Muscle layer of colon (tissue), 2 donors: ENCODE data around the gene APOC3.
"Not testable (repeated sequence)": the region's sequence is repeated elsewhere in the genome, so short reads cannot be mapped to it uniquely, and the experiment has no call there.

Source experiments
- H3K27ac ChIP-seq: one replicate; pipeline ENCODE4 v1.7.0; 2013; ENCODE audit warnings: low read depth, mild to moderate bottlenecking, low read length, moderate library complexity
- H3K27me3 ChIP-seq, 2 donors: one replicate each; pipeline ENCODE4 v1.7.0; 2013; ENCODE audit warnings: low read length in 2 of 2, mild to moderate bottlenecking in 2 of 2; ENCODE audit not compliant: insufficient read depth in 2 of 2, control insufficient read depth in 1 of 2
- H3K36me3 ChIP-seq: one replicate; pipeline ENCODE4 v1.7.0; 2013; ENCODE audit warnings: mild to moderate bottlenecking, low read length; ENCODE audit not compliant: insufficient read depth
- H3K4me1 ChIP-seq: one replicate; pipeline ENCODE4 v1.7.0; 2013; ENCODE audit warnings: mild to moderate bottlenecking, low read length; ENCODE audit not compliant: insufficient read depth
- H3K4me3 ChIP-seq, 2 donors: one replicate each; pipeline ENCODE4 v1.7.0; 2013; ENCODE audit warnings: low read length in 2 of 2, low read depth in 1 of 2, mild to moderate bottlenecking in 1 of 2, moderate library complexity in 1 of 2
- H3K9ac ChIP-seq: one replicate; pipeline ENCODE4 v1.7.0; 2013; ENCODE audit warnings: low read length
- H3K9me3 ChIP-seq: one replicate; pipeline ENCODE4 v1.7.0; 2013; ENCODE audit warnings: mild to moderate bottlenecking, low read length
- donor health status: abdominal sarcoma.
- donor health status: Adenocarcinoma of cecum.

Gene APOC3

DNA sequence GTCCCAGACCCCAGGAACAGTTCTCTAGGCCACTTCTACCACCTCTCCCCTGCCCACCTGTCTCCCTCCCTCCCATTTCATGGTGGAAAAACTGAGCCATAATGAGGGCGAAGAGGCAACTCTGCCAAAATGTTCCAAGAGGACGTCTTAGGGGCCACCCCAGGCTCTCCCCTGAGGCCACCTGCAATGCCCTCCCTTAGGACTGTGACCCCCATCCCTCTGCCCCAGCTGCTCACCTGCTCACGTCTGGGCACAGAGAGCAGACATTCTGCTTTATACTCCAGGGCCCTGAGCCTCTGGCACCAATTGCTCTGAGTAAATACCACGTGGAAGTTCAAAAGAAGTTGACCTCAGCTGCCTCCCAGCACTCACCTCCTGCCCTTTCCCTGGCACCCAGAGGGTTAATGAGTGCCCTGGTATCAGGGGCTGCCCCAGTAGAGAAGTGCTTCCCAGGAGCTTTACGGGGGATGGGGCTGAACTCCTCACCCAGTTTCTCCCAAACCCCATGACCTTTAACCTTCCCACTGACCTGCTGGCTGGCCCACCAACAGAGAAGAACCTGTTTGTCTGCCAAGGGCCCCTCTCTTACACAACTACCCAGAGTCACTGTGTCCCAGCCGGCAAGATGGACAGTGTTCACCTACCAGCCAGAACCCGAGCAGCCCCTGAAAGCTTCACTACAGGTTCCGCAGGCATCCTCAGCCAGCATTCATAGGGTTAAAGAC is 37.4 kb upstream of the APOC3 start:
- Histone ChIP-seq H3K27me3 (no peaks in the 10 kb centered on the region), H3K4me1 (peaks cover 8% of the 10 kb centered on the region), H3K9ac (no peak overlapping the region), H3K9me3 (no peaks in the 10 kb centered on the region), H3K27ac (no peak overlapping the region), H3K36me3 (no peaks in the 10 kb centered on the region), H3K4me3 (no peak overlapping the region)

DNA sequence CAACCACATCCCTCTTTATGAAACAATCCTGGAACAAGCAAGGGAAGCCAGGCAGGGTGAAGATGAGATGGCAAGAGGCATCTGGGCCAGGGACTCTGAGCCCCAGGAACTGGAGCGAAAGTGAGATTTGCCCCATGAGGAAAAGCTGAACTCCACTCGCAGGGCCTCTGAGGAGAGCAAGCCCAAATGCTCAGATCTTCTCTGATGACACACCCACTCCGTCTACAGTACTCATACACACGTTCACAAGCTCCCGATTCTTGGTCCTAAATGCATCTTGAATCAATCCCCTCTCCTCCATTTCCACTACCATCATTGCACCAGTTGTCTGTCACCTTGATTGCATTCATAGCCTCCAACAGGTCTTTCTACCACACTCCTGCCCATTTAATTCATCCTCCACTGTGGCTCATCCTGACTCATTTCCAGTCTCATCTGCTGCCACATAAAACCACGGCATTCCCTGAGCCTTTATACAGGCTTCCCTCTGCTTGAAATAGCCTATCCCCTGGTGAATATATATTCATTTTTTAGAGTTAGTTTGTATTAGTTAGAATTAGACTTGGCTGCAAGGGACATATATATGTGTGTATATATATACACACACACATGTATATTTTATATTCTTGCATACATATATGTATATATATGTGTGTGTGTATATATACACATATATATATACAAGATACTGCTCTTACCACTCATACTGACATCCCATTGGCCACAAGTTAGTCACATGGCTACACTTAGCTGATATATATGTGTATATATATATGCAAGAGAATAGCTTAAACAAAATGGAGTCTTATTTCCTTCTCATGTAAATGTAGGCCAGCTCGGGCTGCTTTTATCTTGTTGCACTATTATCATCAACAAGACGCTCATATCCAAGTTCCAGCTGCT is 36.6 kb upstream of the APOC3 start:
- Histone ChIP-seq H3K9ac (no peak overlapping the region), H3K4me3 (no peak overlapping the region), H3K9me3 (no peaks in the 10 kb centered on the region), H3K27ac (no peak overlapping the region), H3K4me1 (peaks cover 7% of the 10 kb centered on the region), H3K36me3 (no peaks in the 10 kb centered on the region), H3K27me3 (no peaks in the 10 kb centered on the region)

DNA sequence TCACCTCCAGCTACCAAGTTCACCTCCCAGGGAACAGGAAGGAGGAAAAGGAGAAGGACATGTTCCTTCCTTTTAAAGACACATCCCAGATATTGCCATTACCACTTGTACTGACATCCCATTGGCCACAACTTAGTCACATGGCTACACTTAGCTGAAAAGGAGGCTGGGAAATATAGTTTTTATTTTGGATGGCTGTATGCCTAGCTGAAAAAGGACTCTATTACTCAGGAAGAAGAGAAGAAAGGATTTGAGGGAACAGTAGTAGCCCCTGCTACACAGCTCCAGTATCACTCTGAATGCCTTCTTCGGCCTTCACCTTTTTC is 36.0 kb upstream of the APOC3 start:
- H3K9ac ChIP-seq, result no peak overlapping the region
- H3K4me3 ChIP-seq, result no peak overlapping the region
- H3K4me1 ChIP-seq, result peaks cover under 1% of the 10 kb centered on the region
- no peak overlapping the region for H3K27ac ChIP-seq
- no peaks in the 10 kb centered on the region for H3K9me3 ChIP-seq
- H3K27me3 ChIP-seq, result no peaks in the 10 kb centered on the region
- H3K36me3 ChIP-seq, result no peaks in the 10 kb centered on the region

DNA sequence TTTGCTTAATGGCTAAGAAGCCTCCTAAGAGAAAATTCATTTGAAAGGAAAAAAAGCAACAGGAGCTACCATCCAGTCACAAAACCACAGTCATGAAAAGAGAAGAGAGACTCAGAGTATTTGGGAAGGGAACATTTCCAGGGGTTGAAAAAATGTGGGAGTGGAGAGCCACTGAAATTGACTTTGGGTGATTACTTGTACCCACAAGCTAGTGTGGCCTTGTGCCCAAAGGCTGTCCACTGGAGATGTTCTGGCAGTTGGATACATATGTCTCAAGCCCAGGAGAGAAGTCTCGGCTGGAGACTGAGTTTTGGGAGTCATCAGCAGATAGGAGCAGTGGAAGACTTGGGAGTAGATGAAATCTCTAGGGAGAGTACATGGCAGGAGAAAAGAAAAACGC is 34.9 kb upstream of the APOC3 start:
- H3K9me3 ChIP-seq, result no peaks in the 10 kb centered on the region
- H3K36me3 ChIP-seq, result no peaks in the 10 kb centered on the region
- H3K4me3 ChIP-seq, result no peak overlapping the region
- no peaks in the 10 kb centered on the region for H3K27me3 ChIP-seq
- H3K27ac ChIP-seq, result no peak overlapping the region
- H3K9ac ChIP-seq, result no peak overlapping the region
- H3K4me1 ChIP-seq, result no peaks in the 10 kb centered on the region

DNA sequence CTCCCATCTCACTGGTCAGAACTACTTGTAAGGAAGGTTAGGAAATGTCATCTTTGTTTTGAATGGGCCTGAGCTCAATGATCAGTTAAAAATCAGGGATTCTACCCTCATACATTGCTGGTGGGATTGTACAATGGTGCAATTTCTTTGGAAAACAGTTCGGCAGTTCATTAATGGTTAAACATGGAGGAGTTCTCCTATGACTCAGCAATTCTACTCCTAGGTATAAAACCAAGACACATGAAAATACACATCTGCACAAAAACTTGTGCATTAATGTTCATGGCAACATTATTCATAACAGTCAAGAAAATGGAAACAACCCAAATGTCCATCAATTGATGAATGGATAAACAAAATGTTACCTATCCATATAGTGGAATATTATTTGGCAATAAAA is 33.2 kb upstream of the APOC3 start:
- no peak overlapping the region for H3K9ac ChIP-seq
- H3K4me1 ChIP-seq, result no peaks in the 10 kb centered on the region
- no peaks in the 10 kb centered on the region for H3K36me3 ChIP-seq
- no peak overlapping the region for H3K4me3 ChIP-seq
- H3K27ac ChIP-seq, result no peak overlapping the region
- no peaks in the 10 kb centered on the region for H3K27me3 ChIP-seq
- no peaks in the 10 kb centered on the region for H3K9me3 ChIP-seq

DNA sequence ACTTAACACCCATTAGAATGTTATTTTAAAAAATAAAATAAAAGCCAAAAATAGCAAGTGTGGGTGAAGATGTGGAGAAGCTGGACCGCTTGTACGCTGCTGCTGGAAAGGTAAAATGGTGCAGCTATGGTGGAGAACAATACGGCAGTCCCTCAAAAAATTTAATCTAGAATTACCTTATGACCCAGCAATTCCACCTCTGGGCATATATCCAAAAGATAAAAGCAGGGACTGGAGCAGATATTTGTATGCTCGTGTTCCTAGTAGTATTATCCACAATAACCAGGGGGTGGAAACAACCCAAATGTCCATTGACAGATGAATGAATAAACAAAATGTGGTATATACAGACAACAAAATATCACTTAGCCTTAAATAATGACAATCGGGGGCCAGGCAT is 31.9 kb upstream of the APOC3 start:
- H3K9me3 ChIP-seq, result no peaks in the 10 kb centered on the region
- no peak overlapping the region for H3K4me3 ChIP-seq
- H3K9ac ChIP-seq, result no peak overlapping the region
- H3K27ac ChIP-seq, result no peak overlapping the region
- H3K36me3 ChIP-seq, result no peaks in the 10 kb centered on the region
- no peaks in the 10 kb centered on the region for H3K4me1 ChIP-seq
- no peaks in the 10 kb centered on the region for H3K27me3 ChIP-seq

DNA sequence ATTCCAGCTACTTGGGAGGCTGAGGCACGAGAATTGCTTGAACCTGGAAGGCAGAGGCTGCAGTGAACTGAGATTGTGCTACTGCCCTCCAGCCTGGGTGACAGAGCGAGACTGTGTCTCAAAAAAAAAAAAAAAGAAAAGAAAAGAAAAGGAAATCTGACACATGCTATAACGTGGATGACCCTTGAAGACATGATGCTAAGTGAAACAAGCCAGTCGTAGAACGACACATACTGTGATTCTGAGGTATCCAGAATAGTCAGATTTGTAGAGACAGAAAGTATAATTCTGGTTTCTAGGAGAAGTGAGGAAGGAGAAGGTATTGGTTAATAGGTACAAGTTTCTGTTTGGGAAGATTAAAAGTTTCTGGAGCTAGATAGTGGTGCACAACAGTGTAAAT is 31.3 kb upstream of the APOC3 start:
- Histone ChIP-seq H3K27me3 (no peaks in the 10 kb centered on the region), H3K9me3 (no peaks in the 10 kb centered on the region), H3K4me3 (no peak overlapping the region), H3K9ac (no peak overlapping the region), H3K4me1 (no peaks in the 10 kb centered on the region), H3K27ac (no peak overlapping the region), H3K36me3 (no peaks in the 10 kb centered on the region)

DNA sequence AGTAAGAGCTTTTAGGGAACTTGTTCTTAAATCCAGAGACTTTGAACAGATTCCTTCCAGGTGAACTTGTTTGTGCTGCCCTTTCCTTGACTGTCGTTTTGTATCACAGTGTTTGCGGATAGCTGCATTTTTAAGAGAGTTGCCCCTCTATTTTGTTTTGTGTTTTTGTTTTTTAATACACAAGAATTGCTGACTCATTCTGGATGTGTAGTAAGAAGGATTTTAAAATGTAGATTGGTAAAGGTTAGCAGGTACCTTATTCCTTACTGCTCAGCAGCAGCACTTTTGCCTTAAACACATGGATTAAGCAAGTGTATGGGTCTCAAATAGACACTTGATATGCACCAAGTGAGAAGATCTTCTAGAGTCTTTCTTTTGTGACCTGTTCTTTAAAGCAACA is 29.1 kb upstream of the APOC3 start:
- Histone ChIP-seq H3K4me1 (no peaks in the 10 kb centered on the region), H3K27me3 (no peaks in the 10 kb centered on the region), H3K9me3 (no peaks in the 10 kb centered on the region), H3K4me3 (no peak overlapping the region), H3K27ac (no peak overlapping the region), H3K9ac (no peak overlapping the region), H3K36me3 (no peaks in the 10 kb centered on the region)

DNA sequence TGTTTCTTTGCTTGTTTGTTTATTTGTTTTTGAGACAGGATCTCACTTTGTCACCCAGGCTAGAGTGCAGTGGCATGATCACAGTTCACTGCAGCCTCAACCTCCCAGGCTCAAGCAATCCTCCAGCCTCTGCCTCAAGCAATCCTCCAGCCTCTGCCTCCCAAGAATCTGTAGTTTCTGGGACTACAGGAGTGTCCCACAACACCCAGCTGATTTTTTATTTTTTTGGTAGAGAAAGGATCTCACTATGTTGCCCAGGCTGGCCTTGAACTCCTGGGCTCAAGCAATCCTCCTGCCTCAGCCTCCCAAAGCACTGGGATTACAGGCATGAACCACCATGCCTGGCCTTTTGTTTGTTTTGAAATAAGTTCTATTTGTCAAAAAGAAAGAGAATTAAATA is 28.0 kb upstream of the APOC3 start:
- H3K4me3 ChIP-seq, H3K9me3 ChIP-seq, H3K9ac ChIP-seq, H3K4me1 ChIP-seq, H3K27ac ChIP-seq, H3K36me3 ChIP-seq, H3K27me3 ChIP-seq: not testable (repeated sequence)

DNA sequence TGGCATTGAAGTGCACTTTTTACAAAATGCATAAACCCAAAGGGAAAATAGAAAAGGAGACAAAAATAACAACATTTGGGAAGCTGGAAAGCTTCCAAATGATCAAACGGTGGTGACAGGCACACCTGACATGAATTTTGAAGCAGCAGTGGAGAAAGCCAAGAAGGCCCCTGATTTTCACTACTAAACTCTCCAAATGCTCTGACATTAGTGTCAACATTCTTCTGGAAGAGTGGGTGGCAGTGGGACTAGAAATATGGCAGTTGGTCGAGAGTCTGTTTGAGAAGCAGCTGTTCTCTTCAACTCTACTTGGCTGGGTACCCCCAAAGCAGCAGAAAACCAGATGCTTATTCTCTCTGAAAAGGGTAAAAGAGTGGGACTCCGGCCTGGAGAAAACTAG is 25.7 kb upstream of the APOC3 start:
- Histone ChIP-seq H3K4me3 (no peak overlapping the region), H3K36me3 (no peaks in the 10 kb centered on the region), H3K27me3 (no peaks in the 10 kb centered on the region), H3K4me1 (no peaks in the 10 kb centered on the region), H3K9ac (no peak overlapping the region), H3K27ac (no peak overlapping the region), H3K9me3 (no peaks in the 10 kb centered on the region)

DNA sequence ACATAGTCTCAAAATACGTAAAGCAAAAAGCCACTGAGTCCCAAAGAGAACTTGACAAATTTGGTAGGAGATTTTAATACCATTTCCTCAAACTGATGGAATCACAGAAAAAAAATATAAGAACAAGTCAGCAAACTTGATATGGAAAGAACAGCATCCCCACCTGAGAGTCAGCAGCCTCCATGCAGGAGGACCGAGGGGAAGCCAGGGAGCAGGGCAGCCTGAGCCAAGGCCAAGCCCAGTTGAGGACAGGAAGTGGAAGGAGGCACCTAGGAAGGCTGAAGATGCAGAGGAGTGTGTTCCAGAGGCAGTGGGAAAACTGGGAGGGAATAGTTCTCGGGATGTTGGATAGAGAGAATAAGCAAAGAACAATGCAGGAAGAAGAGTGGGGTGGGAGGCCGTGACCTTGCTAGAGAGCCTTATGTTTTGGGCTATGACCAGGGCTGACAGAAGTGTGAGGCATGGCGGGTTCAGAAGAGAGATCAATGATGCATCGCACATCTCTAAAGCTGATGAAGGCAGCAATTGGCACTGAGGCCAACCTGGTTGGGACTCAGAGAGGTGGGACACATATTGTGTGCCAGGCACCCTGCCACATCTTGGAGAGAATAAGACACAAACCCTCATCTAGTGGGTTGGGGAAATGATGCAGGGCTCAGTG is 22.0 kb upstream of the APOC3 start:
- Histone ChIP-seq H3K4me3 (no peak overlapping the region), H3K27ac (no peak overlapping the region), H3K27me3 (no peaks in the 10 kb centered on the region), H3K9ac (no peak overlapping the region), H3K36me3 (no peaks in the 10 kb centered on the region), H3K9me3 (no peaks in the 10 kb centered on the region), H3K4me1 (no peaks in the 10 kb centered on the region)
